Activated CD8-positive, alpha-beta T cell treated with anti-CD3 and anti-CD28 coated beads for 36 hours (primary cell): ENCODE measurements around the gene FAM222B. TPM values are rescaled to one million over a fixed set of nuclear protein-coding genes. Genes with fewer than 3 reads are reported as not detected.
A peak's percentile ranks its signal among the peaks of the same experiment; 100 is the strongest.

ENCODE experiments used
- ATAC-seq: fragments of 200-7000 bp; cut with Tn5 transposase; one replicate; pipeline ENCODE4 v1.10.0; 2021; ENCODE audit warnings: mild to moderate bottlenecking, moderate library complexity
- CTCF ChIA-PET: fragments of 350-600 bp; sonication (Branson Sonifier 250); formaldehyde crosslinking; loops from one replicate; lab custom pipeline; 2021; ENCODE audit warnings: antibody characterized with exemption; lab: Charles Lee
- POLR2A ChIA-PET: fragments of 350-600 bp; sonication (Branson Sonifier 250); formaldehyde crosslinking; loops from one replicate; lab custom pipeline; 2021; ENCODE audit warnings: antibody characterized with exemption; lab: Charles Lee
- DNase-seq: peaks from one replicate; pipeline ENCODE4 v3.0.0-alpha.2; 2020
- H3K27ac Mint-ChIP-seq: one replicate; pipeline ENCODE4 v1.8.0; 2021; ENCODE audit warnings: mild to moderate bottlenecking, mixed read lengths
- H3K27me3 Mint-ChIP-seq: one replicate; pipeline ENCODE4 v1.8.0; 2021; ENCODE audit warnings: mixed read lengths
- H3K36me3 Mint-ChIP-seq: one replicate; pipeline ENCODE4 v1.8.0; 2021; ENCODE audit warnings: low read depth, mixed read lengths
- H3K4me1 Mint-ChIP-seq: one replicate; pipeline ENCODE4 v1.8.0; 2021; ENCODE audit warnings: low read depth, mixed read lengths
- H3K4me3 Mint-ChIP-seq: one replicate; pipeline ENCODE4 v1.8.0; 2021; ENCODE audit warnings: mild to moderate bottlenecking, moderate library complexity, mixed read lengths
- H3K9me3 Mint-ChIP-seq: one replicate; pipeline ENCODE4 v1.8.0; 2021; ENCODE audit warnings: mixed read lengths
- intact Hi-C: fragments of 100-400 bp; cut with micrococcal nuclease; formaldehyde crosslinking; loops from one replicate; pipeline ENCODE4 v1.10.0; 2022
- microRNA-seq: library from miRNA; unstranded; fragments of <30 nt; microRNA quantifications from one replicate; pipeline ENCODE4 v1.2.0, GENCODE V29; 2022; ENCODE audit warnings: borderline microRNAs expressed, borderline replicate concordance
- total RNA-seq, 2 experiments: library from RNA; stranded (reverse); gene quantifications; one replicate each; pipeline ENCODE4 v1.2.3, GENCODE V29; 2021
- TF ChIP-seq, protein P1 (sequence below): fragments of 200-600 bp; IDR thresholded peaks from one replicate; pipeline ENCODE4 v1.8.0; 2022; ENCODE audit warnings: antibody characterized with exemption, mild to moderate bottlenecking

Gene FAM222B
- total RNA-seq, 2 experiments from 2014 or later: 14.7 to 15.2 TPM

DNA sequence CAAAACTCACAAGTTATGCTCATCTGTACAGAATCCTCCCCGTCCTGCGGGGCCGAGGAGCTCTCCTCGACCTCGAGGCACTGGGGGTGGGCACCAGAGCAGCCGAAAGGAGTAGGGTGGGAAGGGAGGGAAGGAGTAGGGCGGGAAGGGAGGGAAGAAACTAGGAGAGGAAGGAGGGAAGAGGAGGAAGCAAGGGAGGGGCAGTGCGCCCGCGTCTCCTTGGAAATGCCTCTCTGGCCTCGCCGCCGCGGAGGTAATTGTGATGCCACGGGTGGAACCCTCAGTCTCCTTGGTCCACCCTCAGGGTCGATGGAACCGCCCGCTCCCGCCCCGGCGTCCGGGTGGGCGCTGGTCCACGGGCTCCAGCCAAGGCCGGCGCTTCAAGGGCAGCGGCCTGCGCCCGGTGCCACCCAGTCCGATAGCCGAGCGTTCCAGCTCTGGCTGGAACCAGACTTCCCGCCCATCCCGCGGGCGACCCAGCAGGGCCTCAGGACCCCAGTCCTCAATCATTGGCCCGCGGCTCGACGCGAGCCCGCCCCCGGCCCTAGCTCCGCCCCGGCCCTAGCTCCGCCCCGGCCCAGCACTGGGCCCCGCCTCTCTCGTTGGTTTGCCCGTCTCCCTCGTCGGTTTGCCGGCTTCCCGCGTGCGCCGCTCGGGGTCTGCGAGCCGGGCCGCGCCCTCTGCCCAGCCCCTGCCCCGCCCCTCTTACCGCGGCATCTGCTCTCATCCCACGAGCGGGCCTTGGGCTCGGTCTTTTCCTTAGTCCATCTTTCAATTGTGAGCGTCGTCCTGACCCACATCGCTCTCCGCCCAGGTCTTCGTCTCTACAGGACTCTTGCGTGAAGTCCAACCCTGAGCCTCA lies 131.5 kb downstream of the FAM222B start:
- ATAC-seq (peak; percentile 92), DNase-seq (peak; percentile 92)
- TF ChIP-seq, protein P1, sequence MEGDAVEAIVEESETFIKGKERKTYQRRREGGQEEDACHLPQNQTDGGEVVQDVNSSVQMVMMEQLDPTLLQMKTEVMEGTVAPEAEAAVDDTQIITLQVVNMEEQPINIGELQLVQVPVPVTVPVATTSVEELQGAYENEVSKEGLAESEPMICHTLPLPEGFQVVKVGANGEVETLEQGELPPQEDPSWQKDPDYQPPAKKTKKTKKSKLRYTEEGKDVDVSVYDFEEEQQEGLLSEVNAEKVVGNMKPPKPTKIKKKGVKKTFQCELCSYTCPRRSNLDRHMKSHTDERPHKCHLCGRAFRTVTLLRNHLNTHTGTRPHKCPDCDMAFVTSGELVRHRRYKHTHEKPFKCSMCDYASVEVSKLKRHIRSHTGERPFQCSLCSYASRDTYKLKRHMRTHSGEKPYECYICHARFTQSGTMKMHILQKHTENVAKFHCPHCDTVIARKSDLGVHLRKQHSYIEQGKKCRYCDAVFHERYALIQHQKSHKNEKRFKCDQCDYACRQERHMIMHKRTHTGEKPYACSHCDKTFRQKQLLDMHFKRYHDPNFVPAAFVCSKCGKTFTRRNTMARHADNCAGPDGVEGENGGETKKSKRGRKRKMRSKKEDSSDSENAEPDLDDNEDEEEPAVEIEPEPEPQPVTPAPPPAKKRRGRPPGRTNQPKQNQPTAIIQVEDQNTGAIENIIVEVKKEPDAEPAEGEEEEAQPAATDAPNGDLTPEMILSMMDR: no peak
- Mint-ChIP-seq H3K4me1 (peaks cover 13% of the 10 kb centered on the region), H3K27ac (peak overlapping the region; percentile 95), H3K36me3 (peaks cover 7% of the 10 kb centered on the region), H3K4me3 (peak overlapping the region; percentile 89), H3K27me3 (peaks cover 9% of the 10 kb centered on the region), H3K9me3 (no peaks in the 10 kb centered on the region)
- ChIA-PET CTCF (interaction anchor here (0.7 to 3.5 kb wide), 10 partner anchors 9 to 168 kb away, joined by 3 to 20 read pairs (median 5); partner anchors contain the start of genes BLTP2, NEK8, RPL23A and TLCD1), POLR2A (interaction anchor here (0.6 to 7.7 kb wide), 18 partner anchors 9 to 770 kb away, joined by 3 to 65 read pairs (median 3); partner anchors contain the start of genes BLTP2, NEK8, RPL23A and SDF2)
- intact Hi-C loops: no loop called here

DNA sequence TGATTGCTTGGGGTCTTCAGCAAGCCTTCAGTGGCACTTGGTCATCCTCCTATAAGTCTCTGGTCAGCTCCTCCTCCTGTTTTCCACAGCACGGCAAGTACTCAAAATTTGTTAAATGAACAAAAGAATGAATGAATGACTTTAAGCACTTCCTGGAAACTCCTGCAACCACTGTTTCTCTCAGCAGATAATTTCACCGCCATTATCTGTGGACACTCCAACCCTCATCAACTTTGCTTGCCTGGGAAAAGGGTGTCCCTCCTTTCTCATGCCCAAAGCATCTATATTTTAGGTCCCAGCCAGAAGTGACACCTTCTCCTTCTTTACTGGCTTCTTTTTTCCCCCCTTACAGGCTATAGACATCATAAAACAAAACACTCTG lies 135.3 kb downstream of the FAM222B start:
- ChIA-PET POLR2A (interaction anchor here (0.8 to 1.7 kb wide), 5 partner anchors 10 to 544 kb away, joined by 3 to 8 read pairs (median 3); partner anchors contain the start of gene RPL23A), CTCF (interaction anchor here (0.7 to 1.3 kb wide), 2 partner anchors 19 to 32 kb away, joined by 3 read pairs; partner anchors contain the start of gene TLCD1)
- no peak overlapping the region for H3K4me3 Mint-ChIP-seq
- TF ChIP-seq, protein P1: no peak
- H3K27me3 Mint-ChIP-seq: no peaks in the 10 kb centered on the region
- no peaks in the 10 kb centered on the region for H3K9me3 Mint-ChIP-seq
- peaks cover 11% of the 10 kb centered on the region for H3K36me3 Mint-ChIP-seq
- H3K27ac Mint-ChIP-seq: no peak overlapping the region
- ATAC-seq: no peak
- intact Hi-C loops: no loop called here
- no peak for DNase-seq
- peaks cover 10% of the 10 kb centered on the region for H3K4me1 Mint-ChIP-seq

DNA sequence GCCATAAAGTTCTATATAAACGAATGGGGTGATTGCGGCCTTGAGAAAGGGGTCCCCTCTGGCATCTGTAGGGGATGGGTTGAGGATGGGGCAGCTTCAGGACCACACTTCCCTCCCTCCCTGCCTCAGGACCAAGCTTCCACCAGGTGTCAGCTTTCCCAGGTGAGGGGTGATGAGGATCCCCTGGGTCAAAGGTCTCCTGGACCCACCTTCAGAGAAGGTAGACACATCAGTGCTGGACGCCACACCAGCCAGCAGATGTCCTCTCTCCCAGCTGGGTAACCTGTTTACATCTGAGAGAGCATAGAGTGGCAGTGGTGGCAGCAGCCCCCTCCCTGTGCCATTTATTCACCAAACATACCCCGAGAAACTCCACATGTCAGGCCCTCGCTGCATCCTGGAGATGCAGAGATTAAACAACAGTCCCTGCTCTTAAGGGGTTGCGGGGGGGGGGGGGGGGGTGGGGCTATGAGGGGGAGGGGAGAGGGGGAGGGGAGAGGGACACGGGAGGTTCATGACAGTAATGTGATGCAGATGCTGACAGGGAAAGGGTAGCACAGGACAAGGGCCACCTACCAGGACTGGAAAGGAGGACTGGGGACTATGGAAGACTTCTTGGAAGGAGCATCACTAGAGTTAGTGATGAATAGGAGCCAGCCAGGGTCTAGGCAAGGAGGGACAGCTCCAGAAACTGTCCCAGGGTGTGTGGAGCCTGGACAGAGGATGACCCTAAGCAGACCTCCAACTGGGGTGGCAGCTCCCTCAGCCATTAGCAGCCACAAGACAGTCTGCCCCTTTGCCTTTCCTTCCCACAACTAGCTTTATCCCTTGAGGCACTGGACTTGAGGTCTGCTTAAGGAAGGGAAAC lies 135.9 kb downstream of the FAM222B start:
- DNase-seq (no peak), ATAC-seq (no peak)
- H3K27ac Mint-ChIP-seq: no peak overlapping the region
- CTCF ChIA-PET: interaction anchor here (0.7 to 1.3 kb wide), 2 partner anchors 20 to 31 kb away, joined by 3 read pairs; partner anchors contain the start of gene TLCD1
- intact Hi-C loops: no loop called here
- H3K36me3 Mint-ChIP-seq: peaks cover 13% of the 10 kb centered on the region
- no peak overlapping the region for H3K4me3 Mint-ChIP-seq
- no peaks in the 10 kb centered on the region for H3K9me3 Mint-ChIP-seq
- TF ChIP-seq, protein P1: no peak
- H3K27me3 Mint-ChIP-seq: no peaks in the 10 kb centered on the region
- POLR2A ChIA-PET: interaction anchor here (0.8 to 1.7 kb wide), 5 partner anchors 10 to 544 kb away, joined by 3 to 8 read pairs (median 3); partner anchors contain the start of gene RPL23A
- H3K4me1 Mint-ChIP-seq: peaks cover 5% of the 10 kb centered on the region

Small RNA genes lying within 50 kb of the gene (microRNA-seq; reads per million reads assigned to microRNA genes)
- not detected for gene MIR451B

Other genes with a start within 250 kb of the FAM222B start
- gene SPAG5, start 243.8 kb downstream of the FAM222B start, total RNA-seq: 100 to 1,000 TPM; 140 to 141 TPM
- gene RSKR, start 228.6 kb downstream of the FAM222B start, total RNA-seq: 10 to 100 TPM; 22.5 to 24.9 TPM
- gene BLTP2, start 197.6 kb downstream of the FAM222B start, total RNA-seq: 100 to 1,000 TPM; 137 to 140 TPM
- 10 to 100 TPM; 37.4 to 39.0 TPM for gene SDF2, start 180.9 kb downstream of the FAM222B start, total RNA-seq
- gene SUPT6H, start 180.6 kb downstream of the FAM222B start, total RNA-seq: 10 to 100 TPM; 60.3 to 63.3 TPM
- 1 to 10 TPM; 5.0 to 5.1 TPM for gene PROCA1, start 130.9 kb downstream of the FAM222B start, total RNA-seq
- gene RAB34, start 124.9 kb downstream of the FAM222B start, total RNA-seq: 10 to 100 TPM in 1 of 2 experiments, 1 to 10 TPM in 1; 9.8 to 14.4 TPM
- 1,000 to 10,000 TPM; 2,633 to 2,644 TPM for gene RPL23A, start 122.8 kb downstream of the FAM222B start, total RNA-seq
- gene TLCD1, start 116.6 kb downstream of the FAM222B start, total RNA-seq: 1 to 10 TPM; 6.5 to 8.7 TPM
- gene NEK8, start 114.0 kb downstream of the FAM222B start, total RNA-seq: 1 to 10 TPM; 3.6 to 3.9 TPM
- 100 to 1,000 TPM; 140 to 151 TPM for gene TRAF4, start 98.8 kb downstream of the FAM222B start, total RNA-seq
- gene ERAL1, start 12.2 kb upstream of the FAM222B start, total RNA-seq: 10 to 100 TPM; 58.2 to 60.0 TPM
- gene FLOT2, start 54.9 kb upstream of the FAM222B start, total RNA-seq: 10 to 100 TPM; 59.7 to 60.1 TPM
- 10 to 100 TPM; 37.3 to 38.2 TPM for gene DHRS13, start 60.3 kb upstream of the FAM222B start, total RNA-seq
- 10 to 100 TPM; 45.7 to 52.6 TPM for gene PHF12, start 108.7 kb upstream of the FAM222B start, total RNA-seq
- not detected for gene SEZ6, start 163.2 kb upstream of the FAM222B start, total RNA-seq
- 1 to 10 TPM; 3.0 TPM for gene PIPOX, start 200.4 kb upstream of the FAM222B start, total RNA-seq